ENCODE measurements around the gene TRABD2A. TPM values are rescaled to one million over a fixed set of nuclear protein-coding genes. Genes with fewer than 3 reads are reported as not detected.
A peak's percentile ranks its signal among the peaks of the same experiment; 100 is the strongest.
"Not testable (repeated sequence)": the region's sequence is repeated elsewhere in the genome, so short reads cannot be mapped to it uniquely, and the experiment has no call there.

TRABD2A gene
- polyA plus RNA-seq, 1 donor (not counting 4 experiments of a cell fraction or from before 2014, with no cell fraction given): 0.54 TPM

GRCh38 chr2:84919885-84920580 is 39.1 kb upstream of the TRABD2A start:
- Histone ChIP-seq H4K20me1 (ENCODE audit: control insufficient read depth, extremely low read depth, insufficient read depth, low read length) (no peaks in the 10 kb centered on the region), H3K9ac (ENCODE audit: control insufficient read depth, extremely low read depth, insufficient read depth, low read length) (peak overlapping the region; percentile 72), H3K27me3 (ENCODE audit: control insufficient read depth, extremely low read depth, insufficient read depth, low read length) (no peaks in the 10 kb centered on the region), H3K4me1 (ENCODE audit: control insufficient read depth, extremely low read depth, insufficient read depth, low read length) (peaks cover 29% of the 10 kb centered on the region), H3K27ac (ENCODE audit: control insufficient read depth, insufficient read depth, low read length) (peak overlapping the region; percentile 91), H3K79me2 (ENCODE audit: control insufficient read depth, insufficient read depth, low read length) (no peaks in the 10 kb centered on the region), H2AFZ (ENCODE audit: control insufficient read depth, low read length) (peak overlapping the region; percentile 15), H3K4me2 (ENCODE audit: control insufficient read depth, extremely low read depth, insufficient read depth, low read depth, low read length) (peak overlapping the region; percentile 53), H3K9me1 (ENCODE audit: control insufficient read depth, extremely low read depth, insufficient read depth, low read length) (no peaks in the 10 kb centered on the region), H3K36me3 (ENCODE audit: control insufficient read depth in 2 of 2, extremely low read depth in 1 of 2, insufficient read depth in 2 of 2, low read length in 2 of 2) (no peaks in the 10 kb centered on the region), H3K9me3 (ENCODE audit: control insufficient read depth, low read depth, low read length) (no peaks in the 10 kb centered on the region), H3K4me3 (ENCODE audit: control insufficient read depth in 2 of 3, extremely low read depth in 1 of 3, insufficient read depth in 2 of 3, low read depth in 1 of 3, low read length in 3 of 3) (peak overlapping the region; percentile 3 to 10 (median 8))
- DNase-seq (ENCODE audit: low read depth, low spot score): no peak
- dilution Hi-C loops (cut with MboI; ENCODE audit: extremely low pct_ligation_motif_present, low sequenced_read_pairs): no loop called here
- peak; percentile 92 for FAIRE-seq
- TF ChIP-seq, protein P1, sequence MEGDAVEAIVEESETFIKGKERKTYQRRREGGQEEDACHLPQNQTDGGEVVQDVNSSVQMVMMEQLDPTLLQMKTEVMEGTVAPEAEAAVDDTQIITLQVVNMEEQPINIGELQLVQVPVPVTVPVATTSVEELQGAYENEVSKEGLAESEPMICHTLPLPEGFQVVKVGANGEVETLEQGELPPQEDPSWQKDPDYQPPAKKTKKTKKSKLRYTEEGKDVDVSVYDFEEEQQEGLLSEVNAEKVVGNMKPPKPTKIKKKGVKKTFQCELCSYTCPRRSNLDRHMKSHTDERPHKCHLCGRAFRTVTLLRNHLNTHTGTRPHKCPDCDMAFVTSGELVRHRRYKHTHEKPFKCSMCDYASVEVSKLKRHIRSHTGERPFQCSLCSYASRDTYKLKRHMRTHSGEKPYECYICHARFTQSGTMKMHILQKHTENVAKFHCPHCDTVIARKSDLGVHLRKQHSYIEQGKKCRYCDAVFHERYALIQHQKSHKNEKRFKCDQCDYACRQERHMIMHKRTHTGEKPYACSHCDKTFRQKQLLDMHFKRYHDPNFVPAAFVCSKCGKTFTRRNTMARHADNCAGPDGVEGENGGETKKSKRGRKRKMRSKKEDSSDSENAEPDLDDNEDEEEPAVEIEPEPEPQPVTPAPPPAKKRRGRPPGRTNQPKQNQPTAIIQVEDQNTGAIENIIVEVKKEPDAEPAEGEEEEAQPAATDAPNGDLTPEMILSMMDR (optimal IDR thresholded peaks at IDR 0.05 in 1 of 3, IDR thresholded peaks at IDR 0.05 in 1 of 3, conservative IDR thresholded peaks at IDR 0.05 in 1 of 3; ENCODE audit: extremely low read depth in 1 of 3, insufficient read depth in 2 of 3, low read length in 3 of 3): no peak
- TF ChIP-seq EZH2 (IDR thresholded peaks at IDR 0.05; ENCODE audit: low read length): no peak

- Histone ChIP-seq H3K4me1 (ENCODE audit: control insufficient read depth, extremely low read depth, insufficient read depth, low read length) (peaks cover 14% of the 10 kb centered on the region), H2AFZ (ENCODE audit: control insufficient read depth, low read length) (peak overlapping the region; percentile 12), H3K27ac (ENCODE audit: control insufficient read depth, insufficient read depth, low read length) (peak overlapping the region; percentile 91), H3K9me1 (ENCODE audit: control insufficient read depth, extremely low read depth, insufficient read depth, low read length) (no peaks in the 10 kb centered on the region), H3K36me3 (ENCODE audit: control insufficient read depth in 2 of 2, extremely low read depth in 1 of 2, insufficient read depth in 2 of 2, low read length in 2 of 2) (no peaks in the 10 kb centered on the region), H3K9me3 (ENCODE audit: control insufficient read depth, low read depth, low read length) (no peaks in the 10 kb centered on the region), H3K4me2 (ENCODE audit: control insufficient read depth, extremely low read depth, insufficient read depth, low read depth, low read length) (no peak overlapping the region), H4K20me1 (ENCODE audit: control insufficient read depth, extremely low read depth, insufficient read depth, low read length) (no peaks in the 10 kb centered on the region), H3K27me3 (ENCODE audit: control insufficient read depth, extremely low read depth, insufficient read depth, low read length) (no peaks in the 10 kb centered on the region), H3K4me3 (ENCODE audit: control insufficient read depth in 2 of 3, extremely low read depth in 1 of 3, insufficient read depth in 2 of 3, low read depth in 1 of 3, low read length in 3 of 3) (no peak overlapping the region), H3K79me2 (ENCODE audit: control insufficient read depth, insufficient read depth, low read length) (no peaks in the 10 kb centered on the region), H3K9ac (ENCODE audit: control insufficient read depth, extremely low read depth, insufficient read depth, low read length) (no peak overlapping the region)
- TF ChIP-seq, protein P1 (optimal IDR thresholded peaks at IDR 0.05 in 1 of 3, IDR thresholded peaks at IDR 0.05 in 1 of 3, conservative IDR thresholded peaks at IDR 0.05 in 1 of 3; ENCODE audit: extremely low read depth in 1 of 3, insufficient read depth in 2 of 3, low read length in 3 of 3): no peak
- TF ChIP-seq EZH2 (IDR thresholded peaks at IDR 0.05; ENCODE audit: low read length): no peak
- FAIRE-seq (no peak), DNase-seq (ENCODE audit: low read depth, low spot score) (no peak)
- dilution Hi-C loops (cut with MboI; ENCODE audit: extremely low pct_ligation_motif_present, low sequenced_read_pairs): no loop called here
Measured at GRCh38 chr2:84918430-84918829, 37.5 kb upstream of the TRABD2A start.

DNA sequence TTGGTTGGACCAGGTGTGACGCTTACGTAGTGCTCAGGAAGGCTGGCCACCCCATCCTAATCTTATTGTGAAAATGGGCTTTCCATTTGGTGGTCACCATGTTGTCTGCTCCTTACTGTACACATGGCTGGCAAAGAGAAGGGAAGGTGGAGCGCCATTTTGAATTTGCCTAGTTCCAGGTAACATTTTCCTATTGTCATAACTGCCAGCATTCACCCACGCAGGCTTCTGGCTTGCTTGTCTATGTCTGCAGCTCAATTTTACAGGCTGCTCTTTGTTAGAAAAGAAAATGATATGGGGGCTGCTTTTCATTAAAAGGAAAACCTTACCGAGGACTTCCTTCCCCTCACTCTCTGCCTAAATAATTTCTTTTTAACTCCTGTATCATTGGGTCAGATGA is 36.9 kb upstream of the TRABD2A start:
- DNase-seq (ENCODE audit: low read depth, low spot score); dilution Hi-C loops (cut with MboI; ENCODE audit: extremely low pct_ligation_motif_present, low sequenced_read_pairs); H4K20me1 ChIP-seq (ENCODE audit: control insufficient read depth, extremely low read depth, insufficient read depth, low read length); H3K27me3 ChIP-seq (ENCODE audit: control insufficient read depth, extremely low read depth, insufficient read depth, low read length); H3K79me2 ChIP-seq (ENCODE audit: control insufficient read depth, insufficient read depth, low read length); H3K4me2 ChIP-seq (ENCODE audit: control insufficient read depth, extremely low read depth, insufficient read depth, low read depth, low read length); H3K4me3 ChIP-seq (ENCODE audit: control insufficient read depth in 2 of 3, extremely low read depth in 1 of 3, insufficient read depth in 2 of 3, low read depth in 1 of 3, low read length in 3 of 3); H3K36me3 ChIP-seq (ENCODE audit: control insufficient read depth in 2 of 2, extremely low read depth in 1 of 2, insufficient read depth in 2 of 2, low read length in 2 of 2); H2AFZ ChIP-seq (ENCODE audit: control insufficient read depth, low read length); H3K9me1 ChIP-seq (ENCODE audit: control insufficient read depth, extremely low read depth, insufficient read depth, low read length); H3K27ac ChIP-seq (ENCODE audit: control insufficient read depth, insufficient read depth, low read length); FAIRE-seq; H3K9ac ChIP-seq (ENCODE audit: control insufficient read depth, extremely low read depth, insufficient read depth, low read length); H3K9me3 ChIP-seq (ENCODE audit: control insufficient read depth, low read depth, low read length): not testable (repeated sequence)
- peaks cover 14% of the 10 kb centered on the region for H3K4me1 ChIP-seq (ENCODE audit: control insufficient read depth, extremely low read depth, insufficient read depth, low read length)

DNA sequence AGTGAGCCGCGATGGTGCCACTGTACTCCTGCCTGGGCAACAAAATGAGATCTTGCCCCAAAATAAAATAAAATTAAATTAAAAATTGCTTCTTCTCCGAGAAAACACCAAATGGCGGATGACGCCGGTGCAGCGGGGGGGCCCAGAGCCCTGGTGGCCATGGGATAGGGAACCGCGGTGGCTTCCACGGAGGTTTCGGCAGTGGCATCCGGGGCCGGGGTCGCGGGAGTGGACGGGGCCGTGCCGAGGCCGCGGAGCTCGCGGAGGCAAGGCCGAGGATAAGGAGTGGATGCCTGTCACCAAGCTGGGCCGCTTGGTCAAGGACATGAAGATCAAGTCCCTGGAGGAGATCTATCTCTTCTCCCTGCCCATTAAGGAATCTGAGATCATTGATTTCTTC is 34.8 kb upstream of the TRABD2A start:
- H3K9me1 ChIP-seq (ENCODE audit: control insufficient read depth, extremely low read depth, insufficient read depth, low read length); H3K27ac ChIP-seq (ENCODE audit: control insufficient read depth, insufficient read depth, low read length); H4K20me1 ChIP-seq (ENCODE audit: control insufficient read depth, extremely low read depth, insufficient read depth, low read length); FAIRE-seq; H3K36me3 ChIP-seq (ENCODE audit: control insufficient read depth in 2 of 2, extremely low read depth in 1 of 2, insufficient read depth in 2 of 2, low read length in 2 of 2); DNase-seq (ENCODE audit: low read depth, low spot score); H3K9ac ChIP-seq (ENCODE audit: control insufficient read depth, extremely low read depth, insufficient read depth, low read length); H3K27me3 ChIP-seq (ENCODE audit: control insufficient read depth, extremely low read depth, insufficient read depth, low read length); dilution Hi-C loops (cut with MboI; ENCODE audit: extremely low pct_ligation_motif_present, low sequenced_read_pairs); H3K9me3 ChIP-seq (ENCODE audit: control insufficient read depth, low read depth, low read length); H3K4me3 ChIP-seq (ENCODE audit: control insufficient read depth in 2 of 3, extremely low read depth in 1 of 3, insufficient read depth in 2 of 3, low read depth in 1 of 3, low read length in 3 of 3); H2AFZ ChIP-seq (ENCODE audit: control insufficient read depth, low read length); H3K79me2 ChIP-seq (ENCODE audit: control insufficient read depth, insufficient read depth, low read length); H3K4me2 ChIP-seq (ENCODE audit: control insufficient read depth, extremely low read depth, insufficient read depth, low read depth, low read length): not testable (repeated sequence)
- peaks cover 14% of the 10 kb centered on the region for H3K4me1 ChIP-seq (ENCODE audit: control insufficient read depth, extremely low read depth, insufficient read depth, low read length)

Data from keratinocyte (primary cell).